LoVo (cell line): ENCODE measurements around the gene OPRD1.
A peak's percentile ranks its signal among the peaks of the same experiment; 100 is the strongest.

ENCODE experiments used
- DNase-seq: peaks from one replicate; pipeline ENCODE4 v3.0.0-alpha.2; 2016; ENCODE audit warnings: low spot score

Gene OPRD1

GRCh38 chr1:28885977-28886730, 74.2 kb downstream of the OPRD1 start:
- DNase-seq, result no peak

GRCh38 chr1:28886731-28887418, 74.9 kb downstream of the OPRD1 start:
- peak; percentile 87 for DNase-seq

GRCh38 chr1:28887419-28887834, 75.5 kb downstream of the OPRD1 start:
- DNase-seq, result no peak

- DNase-seq, result no peak
These were observed 76.1 kb downstream of the OPRD1 start for GRCh38 chr1:28887835-28888682.

- DNase-seq, result no peak
These were observed 76.9 kb downstream of the OPRD1 start for GRCh38 chr1:28888915-28889314.

GRCh38 chr1:28889357-28889756, 77.4 kb downstream of the OPRD1 start:
- DNase-seq, result no peak

GRCh38 chr1:28890435-28890834, 78.5 kb downstream of the OPRD1 start:
- DNase-seq, result no peak

- DNase-seq, result no peak
These were observed 78.9 kb downstream of the OPRD1 start for GRCh38 chr1:28890836-28891235.

- DNase-seq, result no peak
These were observed 79.3 kb downstream of the OPRD1 start for GRCh38 chr1:28891256-28891655.

GRCh38 chr1:28893403-28894102, 81.6 kb downstream of the OPRD1 start:
- no peak for DNase-seq

- no peak for DNase-seq
These were observed 82.8 kb downstream of the OPRD1 start for GRCh38 chr1:28894785-28895184.

- DNase-seq, result no peak
These were observed 84.1 kb downstream of the OPRD1 start for GRCh38 chr1:28895896-28896608.

- DNase-seq, result no peak
These were observed 84.6 kb downstream of the OPRD1 start for GRCh38 chr1:28896609-28896986.

- DNase-seq, result no peak
These were observed 85.8 kb downstream of the OPRD1 start for GRCh38 chr1:28897789-28898188.

GRCh38 chr1:28898405-28898881, 86.5 kb downstream of the OPRD1 start:
- no peak for DNase-seq

- DNase-seq, result no peak
These were observed 87.3 kb downstream of the OPRD1 start for GRCh38 chr1:28899267-28899666.

GRCh38 chr1:28900562-28900961, 88.6 kb downstream of the OPRD1 start:
- DNase-seq, result no peak

GRCh38 chr1:28902738-28903137, 90.8 kb downstream of the OPRD1 start:
- DNase-seq, result no peak

- no peak for DNase-seq
These were observed 94.1 kb downstream of the OPRD1 start for GRCh38 chr1:28905921-28906666.

GRCh38 chr1:28909198-28909597, 97.2 kb downstream of the OPRD1 start:
- DNase-seq, result no peak
